ENCODE data around the gene DAAM1. TPM values are rescaled to one million over a fixed set of nuclear protein-coding genes. Genes with fewer than 3 reads are reported as not detected.

The DAAM1 gene
- total and polyA plus RNA-seq, 8 donors = 5.8 to 204 (median 31.3) TPM

DNA sequence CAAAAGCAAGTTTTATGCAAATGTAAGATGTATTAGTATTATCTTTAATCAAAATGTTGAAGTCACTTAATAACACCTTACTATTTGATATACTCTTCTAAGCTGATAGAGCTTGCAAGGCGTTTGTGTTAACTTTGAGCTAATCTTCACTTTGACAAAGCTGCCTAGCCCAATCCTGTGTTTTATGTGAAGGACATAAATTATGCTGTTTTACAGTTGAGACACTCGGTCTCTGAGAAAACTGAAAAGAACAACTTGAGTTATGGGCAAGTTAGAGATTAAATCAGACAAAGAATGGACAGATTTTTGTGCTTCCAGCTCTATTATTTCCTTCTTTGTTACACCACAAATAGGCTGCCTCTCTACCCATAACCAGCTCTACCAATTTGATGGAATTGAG, 42.0 kb upstream of the DAAM1 start:
- no peaks in the 10 kb centered on the region for H3K9me3 ChIP-seq
- no peaks in the 10 kb centered on the region for H3K4me1 ChIP-seq
- H3K27ac ChIP-seq = no peak overlapping the region
- TF ChIP-seq POLR2A (IDR thresholded peaks at IDR 0.05) = no peak
- no peaks in the 10 kb centered on the region for H3K27me3 ChIP-seq
- 59 to 67% (median 61%) methylated on average over 2 of the region's 2 CpGs for WGBS, 5 donors
- DNase-seq = no peak
- no peak overlapping the region for H3K4me3 ChIP-seq
- no peaks in the 10 kb centered on the region for H3K36me3 ChIP-seq
- intact Hi-C loops (cut with DNase I; ENCODE audit: low total_unique reads) = no loop called here

DNA sequence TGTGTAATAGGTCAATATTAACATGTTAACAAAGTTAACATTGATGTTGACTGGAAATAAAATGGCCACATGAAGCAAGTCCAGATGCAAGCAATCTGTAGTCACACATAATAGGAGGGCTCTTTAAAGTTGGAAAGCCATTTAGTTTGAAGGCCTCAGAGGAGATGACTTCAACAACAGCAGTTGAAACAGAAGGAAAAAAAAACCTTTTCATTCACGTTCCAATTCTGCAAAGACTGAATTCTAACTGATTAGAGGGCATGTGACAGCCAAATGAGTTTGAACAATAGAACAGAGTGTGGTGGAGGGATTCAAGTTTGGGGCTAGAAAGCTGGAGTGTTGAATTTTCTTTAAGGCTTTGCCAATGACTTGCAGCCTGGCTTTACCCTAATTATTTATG, 41.5 kb upstream of the DAAM1 start:
- Histone ChIP-seq H3K9me3 (no peaks in the 10 kb centered on the region), H3K4me3 (no peak overlapping the region), H3K36me3 (no peaks in the 10 kb centered on the region), H3K27ac (no peak overlapping the region), H3K4me1 (no peaks in the 10 kb centered on the region), H3K27me3 (no peaks in the 10 kb centered on the region)
- intact Hi-C loops (cut with DNase I; ENCODE audit: low total_unique reads) = no loop called here
- DNase-seq = no peak
- TF ChIP-seq, protein P1, sequence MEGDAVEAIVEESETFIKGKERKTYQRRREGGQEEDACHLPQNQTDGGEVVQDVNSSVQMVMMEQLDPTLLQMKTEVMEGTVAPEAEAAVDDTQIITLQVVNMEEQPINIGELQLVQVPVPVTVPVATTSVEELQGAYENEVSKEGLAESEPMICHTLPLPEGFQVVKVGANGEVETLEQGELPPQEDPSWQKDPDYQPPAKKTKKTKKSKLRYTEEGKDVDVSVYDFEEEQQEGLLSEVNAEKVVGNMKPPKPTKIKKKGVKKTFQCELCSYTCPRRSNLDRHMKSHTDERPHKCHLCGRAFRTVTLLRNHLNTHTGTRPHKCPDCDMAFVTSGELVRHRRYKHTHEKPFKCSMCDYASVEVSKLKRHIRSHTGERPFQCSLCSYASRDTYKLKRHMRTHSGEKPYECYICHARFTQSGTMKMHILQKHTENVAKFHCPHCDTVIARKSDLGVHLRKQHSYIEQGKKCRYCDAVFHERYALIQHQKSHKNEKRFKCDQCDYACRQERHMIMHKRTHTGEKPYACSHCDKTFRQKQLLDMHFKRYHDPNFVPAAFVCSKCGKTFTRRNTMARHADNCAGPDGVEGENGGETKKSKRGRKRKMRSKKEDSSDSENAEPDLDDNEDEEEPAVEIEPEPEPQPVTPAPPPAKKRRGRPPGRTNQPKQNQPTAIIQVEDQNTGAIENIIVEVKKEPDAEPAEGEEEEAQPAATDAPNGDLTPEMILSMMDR (IDR thresholded peaks at IDR 0.05) = no peak
- no peak for TF ChIP-seq POLR2A (IDR thresholded peaks at IDR 0.05)
- no peak for TF ChIP-seq EP300 (IDR thresholded peaks at IDR 0.05)
- TF ChIP-seq POLR2AphosphoS5 (IDR thresholded peaks at IDR 0.05) = no peak
- WGBS, 5 donors = 31 to 47% (median 39%) methylated on average over 1 of the region's 1 CpG

DNA sequence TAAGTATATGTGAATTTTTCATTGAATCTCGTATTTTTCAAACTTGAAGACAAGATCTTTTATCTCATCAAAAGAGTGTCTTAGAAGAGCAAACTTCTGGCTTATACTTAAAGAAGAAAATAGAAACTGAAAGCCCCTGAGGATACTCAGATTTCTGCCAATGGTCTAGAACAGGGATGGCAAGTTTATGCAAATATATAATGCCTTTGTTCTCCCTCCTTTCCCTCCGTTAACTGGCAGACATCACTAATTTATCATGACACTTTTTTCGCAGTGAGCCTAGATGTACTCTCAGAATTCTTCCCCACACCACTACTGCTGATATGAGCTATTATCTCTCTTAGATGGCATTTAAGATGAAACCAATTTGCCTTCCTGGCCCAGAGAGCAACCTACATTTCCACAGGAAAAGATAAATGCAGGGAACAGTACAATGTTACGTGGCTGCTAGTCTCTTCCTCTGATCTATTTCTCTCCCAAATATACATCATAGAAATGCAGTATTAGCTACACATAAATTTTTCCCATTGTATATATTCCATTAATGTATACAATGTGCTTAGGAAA, 40.0 kb upstream of the DAAM1 start:
- TF ChIP-seq EP300 (IDR thresholded peaks at IDR 0.05) (no peak), POLR2A (IDR thresholded peaks at IDR 0.05) (no peak), POLR2AphosphoS5 (IDR thresholded peaks at IDR 0.05) (no peak)
- TF ChIP-seq, protein P1 (IDR thresholded peaks at IDR 0.05) = no peak
- DNase-seq = no peak
- no peaks in the 10 kb centered on the region for H3K9me3 ChIP-seq
- no peaks in the 10 kb centered on the region for H3K36me3 ChIP-seq
- no peaks in the 10 kb centered on the region for H3K27me3 ChIP-seq
- H3K4me1 ChIP-seq = no peaks in the 10 kb centered on the region
- 78 to 81% (median 81%) methylated on average over 4 of the region's 4 CpGs for WGBS, 5 donors
- no peak overlapping the region for H3K27ac ChIP-seq
- H3K4me3 ChIP-seq = no peak overlapping the region
- intact Hi-C loops (cut with DNase I; ENCODE audit: low total_unique reads) = no loop called here

DNA sequence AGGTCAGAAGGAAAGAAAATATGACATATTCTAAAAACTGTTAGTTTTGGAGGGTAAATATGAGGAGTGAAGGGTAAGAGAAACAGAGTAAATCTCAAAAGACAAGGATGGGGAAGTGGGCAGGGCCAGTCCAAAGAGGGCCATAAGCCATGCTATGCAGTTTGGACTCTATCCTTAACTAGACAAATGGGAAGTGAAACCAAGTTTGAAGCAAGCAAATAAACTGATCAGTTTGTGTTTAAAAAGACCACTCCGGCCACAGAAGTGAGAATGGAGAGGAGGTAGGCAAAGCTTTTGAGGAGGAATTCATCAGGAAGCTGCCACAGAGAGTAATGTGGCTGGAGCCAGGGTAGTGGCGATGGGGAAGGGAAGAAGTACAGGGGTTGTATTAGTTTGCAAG, 37.5 kb upstream of the DAAM1 start:
- intact Hi-C loops (cut with DNase I; ENCODE audit: low total_unique reads) = no loop called here
- WGBS, 5 donors = 61 to 82% (median 77%) methylated on average over 2 of the region's 2 CpGs
- TF ChIP-seq POLR2AphosphoS5 (IDR thresholded peaks at IDR 0.05) (no peak), POLR2A (IDR thresholded peaks at IDR 0.05) (no peak), EP300 (IDR thresholded peaks at IDR 0.05) (no peak)
- TF ChIP-seq, protein P1 (IDR thresholded peaks at IDR 0.05) = no peak
- no peaks in the 10 kb centered on the region for H3K4me1 ChIP-seq
- DNase-seq = no peak
- H3K27ac ChIP-seq = no peak overlapping the region
- no peaks in the 10 kb centered on the region for H3K27me3 ChIP-seq
- H3K36me3 ChIP-seq = no peaks in the 10 kb centered on the region
- no peaks in the 10 kb centered on the region for H3K9me3 ChIP-seq
- no peak overlapping the region for H3K4me3 ChIP-seq

DNA sequence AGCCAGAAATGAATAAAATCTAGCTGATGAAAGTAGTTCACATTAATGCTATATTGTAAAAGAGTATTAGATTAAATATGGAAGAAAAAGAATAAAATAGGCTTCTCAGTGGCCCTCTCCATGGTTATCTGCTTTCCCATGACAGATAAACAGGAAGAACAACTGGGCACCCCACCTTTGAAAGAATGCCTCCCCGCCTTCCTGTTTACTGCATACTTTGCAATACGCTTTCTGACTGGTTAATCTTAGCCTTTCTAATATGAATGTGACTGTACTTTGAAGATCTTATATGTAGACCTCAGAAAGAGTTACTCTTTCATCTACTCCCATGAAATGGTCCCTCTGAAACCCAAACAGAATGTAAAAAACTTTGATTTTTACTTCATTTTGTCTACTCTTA, 34.1 kb upstream of the DAAM1 start:
- no peak overlapping the region for H3K27ac ChIP-seq
- H3K9me3 ChIP-seq = no peaks in the 10 kb centered on the region
- intact Hi-C loops (cut with DNase I; ENCODE audit: low total_unique reads) = no loop called here
- no peaks in the 10 kb centered on the region for H3K27me3 ChIP-seq
- no peaks in the 10 kb centered on the region for H3K36me3 ChIP-seq
- no peaks in the 10 kb centered on the region for H3K4me1 ChIP-seq
- no peak overlapping the region for H3K4me3 ChIP-seq
- no peak for DNase-seq
- TF ChIP-seq POLR2A (IDR thresholded peaks at IDR 0.05) (no peak), EP300 (IDR thresholded peaks at IDR 0.05) (no peak), POLR2AphosphoS5 (IDR thresholded peaks at IDR 0.05) (no peak)
- TF ChIP-seq, protein P1 (IDR thresholded peaks at IDR 0.05) = no peak
- WGBS, 5 donors = 82 to 90% (median 88%) methylated on average over 2 of the region's 2 CpGs
